Prostate gland (tissue), 2 donors: ENCODE measurements around the gene KIF17. TPM values are rescaled to one million over a fixed set of nuclear protein-coding genes. Genes with fewer than 3 reads are reported as not detected.

Experiments used
- DNase-seq: peaks from one replicate; pipeline ENCODE4 v3.0.0-alpha.2; 2019; ENCODE audit warnings: low spot score
- H3K27ac ChIP-seq, 2 donors: fragments of 200-600 bp; sonication (generic); 2 replicates each; pipeline ENCODE4 v1.5.1; 2017 to 2019
- H3K27me3 ChIP-seq: fragments of 200-600 bp; sonication (generic); replicated peaks from 2 replicates; pipeline ENCODE4 v1.5.1; 2019; ENCODE audit not compliant: insufficient read depth
- H3K36me3 ChIP-seq, 2 donors: fragments of 200-600 bp; sonication (generic); 1 replicate in 1 of 2; 2 replicates in 1 of 2; pipeline versions ENCODE4 v1.5.1 to v1.8.1; 2017 to 2019
- H3K4me1 ChIP-seq: fragments of 200-600 bp; sonication (generic); replicated peaks from 2 replicates; pipeline ENCODE4 v1.5.1; 2019
- H3K4me3 ChIP-seq, 2 donors: fragments of 200-600 bp; sonication (generic); 2 replicates each; pipeline ENCODE4 v1.5.1; 2017 to 2019
- H3K9me3 ChIP-seq: fragments of 200-600 bp; sonication (generic); 2 replicates; pipeline ENCODE4 v1.5.1; 2017
- CTCF ChIP-seq, 4 experiments: fragments of 200-600 bp in 2 of 4; fragments of 450-650 bp in 2 of 4; sonication (generic) in 2 of 4; IDR thresholded peaks; 1 replicate in 3 of 4; 2 replicates in 1 of 4; pipeline ENCODE4 v1.5.1; 2016 to 2019; ENCODE audit warnings: antibody characterized with exemption in 4 of 4, mild to moderate bottlenecking in 2 of 4, moderate library complexity in 2 of 4
- POLR2A ChIP-seq: fragments of 450-650 bp; IDR thresholded peaks from one replicate; pipeline ENCODE4 v1.6.1; 2016; ENCODE audit warnings: antibody characterized with exemption, mild to moderate bottlenecking
- POLR2AphosphoS5 ChIP-seq: sonication (generic); formaldehyde crosslinking; IDR thresholded peaks from one replicate; pipeline ENCODE4 v1.6.1; 2017; ENCODE audit warnings: antibody characterized with exemption
- WGBS: methylation state at CpG from one replicate; pipeline ENCODE4 v1.1.5; 2018; 5-methylcytosine and 5-hydroxymethylcytosine counted together
- intact Hi-C: fragments of 100-400 bp; cut with DNase I; formaldehyde crosslinking; loops from one replicate; pipeline ENCODE4 v1.14.2; 2022
- total RNA-seq, 2 donors: library from RNA; depleted of rRNA; stranded (reverse); fragments of >200 nt; gene quantifications; one replicate each; pipeline ENCODE4 v1.1.0, GENCODE V29; 2016

The KIF17 gene
- total RNA-seq, 2 donors from 2014 or later = 1.6 to 12.6 TPM

GRCh38 chr1:20633190-20634064, 84.4 kb downstream of the KIF17 start, which contains the start of gene PINK1:
PINK1 (plus strand) TSS chr1:20633458; CDS start chr1:20633549, 91 bp downstream.
- Histone ChIP-seq H3K27ac (peak within 1 kb of the TSS; percentile 96 to 97), H3K4me3 (peak within 1 kb of the TSS; percentile 96 to 97), H3K9me3 (no peaks in the 10 kb centered on the region), H3K27me3 (no peaks in the 10 kb centered on the region), H3K36me3 (peaks cover 0 to 4% of the 10 kb centered on the region in 2 donors), H3K4me1 (peaks cover 2% of the 10 kb centered on the region)
- peak; percentile 73 for DNase-seq
- TF ChIP-seq POLR2AphosphoS5 (peak; percentile 76), POLR2A (peak; percentile 65), CTCF (IDR thresholded peaks at IDR 0.05) (peak; percentile 95 to 99 (median 98))
- WGBS = under 1% methylated on average over 52 of the region's 93 CpGs
- intact Hi-C loops = loop anchor here (2.0 kb wide), 1 partner anchor 111 kb away; no protein-coding TSS in a partner anchor

GRCh38 chr1:20632386-20632785, 85.4 kb downstream of the KIF17 start:
- H3K9me3 ChIP-seq = no peaks in the 10 kb centered on the region
- no peak for DNase-seq
- H3K36me3 ChIP-seq = no peaks in the 10 kb centered on the region
- H3K27ac ChIP-seq = no peak overlapping the region
- no peak overlapping the region for H3K4me3 ChIP-seq
- no peaks in the 10 kb centered on the region for H3K27me3 ChIP-seq
- peaks cover 2% of the 10 kb centered on the region for H3K4me1 ChIP-seq
- intact Hi-C loops = no loop called here
- WGBS = 81% methylated on average over 3 of the region's 3 CpGs
- TF ChIP-seq CTCF (IDR thresholded peaks at IDR 0.05) = no peak
- TF ChIP-seq POLR2AphosphoS5 = no peak
- no peak for TF ChIP-seq POLR2A

- Histone ChIP-seq H3K36me3 (no peaks in the 10 kb centered on the region), H3K27ac (no peak overlapping the region), H3K9me3 (no peaks in the 10 kb centered on the region), H3K4me3 (no peak overlapping the region), H3K27me3 (no peaks in the 10 kb centered on the region), H3K4me1 (peaks cover 2% of the 10 kb centered on the region)
- no peak for TF ChIP-seq POLR2AphosphoS5
- no peak for TF ChIP-seq CTCF (IDR thresholded peaks at IDR 0.05)
- no peak for TF ChIP-seq POLR2A
- intact Hi-C loops = no loop called here
- DNase-seq = no peak
- WGBS = 49% methylated on average over 4 of the region's 4 CpGs
Observed at GRCh38 chr1:20630729-20631128, 87.1 kb downstream of the KIF17 start.

- Histone ChIP-seq H3K27ac (no peak overlapping the region), H3K4me1 (no peaks in the 10 kb centered on the region), H3K9me3 (no peaks in the 10 kb centered on the region), H3K4me3 (no peak overlapping the region), H3K27me3 (no peaks in the 10 kb centered on the region), H3K36me3 (no peaks in the 10 kb centered on the region)
- no peak for DNase-seq
- TF ChIP-seq CTCF (IDR thresholded peaks at IDR 0.05) = no peak
- no peak for TF ChIP-seq POLR2A
- no peak for TF ChIP-seq POLR2AphosphoS5
- 61% methylated on average over 1 of the region's 1 CpG for WGBS
- intact Hi-C loops = no loop called here
Observed at GRCh38 chr1:20626524-20626923, 91.3 kb downstream of the KIF17 start.

- Histone ChIP-seq H3K27me3 (no peaks in the 10 kb centered on the region), H3K27ac (no peak overlapping the region), H3K36me3 (no peaks in the 10 kb centered on the region), H3K4me1 (no peaks in the 10 kb centered on the region), H3K9me3 (no peaks in the 10 kb centered on the region), H3K4me3 (no peak overlapping the region)
- no peak for TF ChIP-seq CTCF (IDR thresholded peaks at IDR 0.05)
- TF ChIP-seq POLR2AphosphoS5 = no peak
- no peak for TF ChIP-seq POLR2A
- WGBS = 70% methylated on average over 1 of the region's 1 CpG
- intact Hi-C loops = no loop called here
- DNase-seq = no peak
Observed at GRCh38 chr1:20626098-20626427, 91.7 kb downstream of the KIF17 start.
